Measurements from ENCODE around the gene NFATC1. TPM values are rescaled to one million over a fixed set of nuclear protein-coding genes. Genes with fewer than 3 reads are reported as not detected.
A peak's percentile ranks its signal among the peaks of the same experiment; 100 is the strongest.

NFATC1 gene
- total RNA-seq, 1 experiment from 2014 or later: 3.4 TPM

DNA sequence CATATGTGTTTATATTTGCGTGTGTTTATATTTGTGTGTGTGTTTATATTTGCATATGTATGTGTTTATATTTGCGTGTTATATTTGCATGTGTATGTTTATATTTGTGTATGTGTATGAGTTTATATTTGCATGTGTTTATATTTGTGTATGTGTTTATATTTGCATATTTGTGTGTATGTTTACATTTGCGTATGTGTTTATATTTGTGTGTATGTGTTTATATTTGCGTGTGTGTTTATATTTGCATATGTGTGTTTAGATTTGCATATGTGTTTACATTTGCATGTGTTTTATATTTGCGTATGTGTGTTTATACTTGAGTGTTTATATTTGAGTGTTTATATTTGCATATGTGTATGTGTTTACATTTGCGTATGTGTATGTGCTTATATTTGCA is 168.2 kb downstream of the NFATC1 start:
- Histone ChIP-seq H3K27ac (no peak overlapping the region), H3K36me3 (no peaks in the 10 kb centered on the region), H3K4me3 (no peak overlapping the region), H3K9me3 (replicated peaks) (no peaks in the 10 kb centered on the region), H3K27me3 (replicated peaks) (no peaks in the 10 kb centered on the region), H3K4me1 (replicated peaks) (peaks cover 60% of the 10 kb centered on the region)
- DNase-seq (ENCODE audit: low read depth in 1 of 2, low spot score in 2 of 2): no peak

- DNase-seq (ENCODE audit: low read depth in 1 of 2, low spot score in 2 of 2): no peak
- Histone ChIP-seq H3K27me3 (replicated peaks) (no peaks in the 10 kb centered on the region), H3K4me3 (no peak overlapping the region), H3K36me3 (no peaks in the 10 kb centered on the region), H3K9me3 (replicated peaks) (no peaks in the 10 kb centered on the region), H3K27ac (no peak overlapping the region), H3K4me1 (replicated peaks) (peaks cover 63% of the 10 kb centered on the region)
These were observed 168.7 kb downstream of the NFATC1 start for GRCh38 chr18:79564441-79564840.

DNA sequence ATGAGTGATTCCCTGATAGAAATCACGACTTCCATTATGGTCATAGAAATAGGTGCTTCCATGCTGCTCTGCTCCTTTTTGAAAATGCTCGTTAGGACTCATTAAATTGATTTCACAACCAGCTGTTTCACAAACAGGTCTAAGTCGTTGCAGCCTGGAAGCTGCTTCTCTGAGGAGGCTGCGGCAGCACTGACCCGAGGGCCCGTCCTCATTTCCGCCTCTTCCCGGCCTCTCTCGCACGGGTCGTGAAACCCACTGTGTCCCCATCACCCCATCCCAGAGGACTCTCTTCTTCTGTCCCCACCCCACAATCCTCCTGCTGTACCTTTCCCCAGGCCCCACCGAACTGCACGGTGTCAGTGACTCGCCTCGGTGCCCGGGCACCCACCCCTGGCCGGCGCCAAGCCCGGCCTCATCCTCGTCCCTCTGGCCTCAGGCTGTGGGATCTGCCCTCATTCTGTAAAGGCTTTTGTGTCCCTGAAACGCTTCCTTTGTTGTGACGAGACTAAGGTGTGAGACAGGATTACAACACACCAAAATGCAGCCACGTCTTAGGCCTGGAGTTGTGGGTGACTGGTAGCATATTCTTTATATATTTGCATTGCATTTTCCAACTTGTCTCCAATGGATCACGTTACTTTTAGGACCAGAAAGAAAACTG is 171.2 kb downstream of the NFATC1 start:
- Histone ChIP-seq H3K9me3 (replicated peaks) (no peaks in the 10 kb centered on the region), H3K4me1 (replicated peaks) (peaks cover 67% of the 10 kb centered on the region), H3K4me3 (no peak overlapping the region), H3K36me3 (no peaks in the 10 kb centered on the region), H3K27me3 (replicated peaks) (no peaks in the 10 kb centered on the region), H3K27ac (peak overlapping the region; percentile 86)
- DNase-seq (ENCODE audit: low read depth in 1 of 2, low spot score in 2 of 2): no peak

DNA sequence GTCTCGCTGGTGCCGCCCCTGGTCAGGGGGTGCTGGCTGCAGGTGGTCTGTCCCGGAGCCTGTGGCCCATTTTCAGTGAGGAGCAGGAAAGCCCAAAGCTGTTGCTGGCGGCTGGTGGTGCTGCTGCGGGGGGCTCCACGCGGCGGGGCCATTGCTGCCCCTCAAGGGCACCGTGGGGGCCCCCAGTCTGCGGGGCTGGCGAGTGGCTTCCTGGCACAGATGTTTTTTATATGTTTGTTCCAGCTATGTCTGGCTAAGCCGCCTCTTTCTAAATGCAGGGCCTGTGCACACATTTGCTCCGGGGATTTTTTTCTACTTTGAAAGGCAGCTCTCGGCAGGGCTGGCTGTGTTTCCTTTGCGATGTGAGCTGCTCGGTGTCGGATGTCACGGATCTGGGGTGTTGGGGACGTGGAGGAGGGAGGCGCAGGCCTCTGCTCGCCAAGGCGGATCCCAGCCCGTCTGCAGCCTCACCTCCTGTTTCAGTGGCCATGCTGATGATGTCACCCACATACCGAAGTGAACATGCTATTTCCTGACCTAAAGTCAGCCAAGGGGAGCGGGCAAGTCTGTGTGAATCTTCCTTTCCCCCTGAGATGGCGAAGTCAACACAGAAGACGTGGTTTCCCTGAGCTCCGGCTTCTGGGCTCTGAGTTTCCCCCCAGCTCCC is 171.9 kb downstream of the NFATC1 start:
- DNase-seq (ENCODE audit: low read depth in 1 of 2, low spot score in 2 of 2): peak; percentile 86 to 89
- Histone ChIP-seq H3K36me3 (no peaks in the 10 kb centered on the region), H3K27ac (peak overlapping the region; percentile 86), H3K4me3 (no peak overlapping the region), H3K4me1 (replicated peaks) (peaks cover 63% of the 10 kb centered on the region), H3K9me3 (replicated peaks) (peaks cover 1% of the 10 kb centered on the region; the same call in 1 of the 2 replicates), H3K27me3 (replicated peaks) (no peaks in the 10 kb centered on the region)

DNA sequence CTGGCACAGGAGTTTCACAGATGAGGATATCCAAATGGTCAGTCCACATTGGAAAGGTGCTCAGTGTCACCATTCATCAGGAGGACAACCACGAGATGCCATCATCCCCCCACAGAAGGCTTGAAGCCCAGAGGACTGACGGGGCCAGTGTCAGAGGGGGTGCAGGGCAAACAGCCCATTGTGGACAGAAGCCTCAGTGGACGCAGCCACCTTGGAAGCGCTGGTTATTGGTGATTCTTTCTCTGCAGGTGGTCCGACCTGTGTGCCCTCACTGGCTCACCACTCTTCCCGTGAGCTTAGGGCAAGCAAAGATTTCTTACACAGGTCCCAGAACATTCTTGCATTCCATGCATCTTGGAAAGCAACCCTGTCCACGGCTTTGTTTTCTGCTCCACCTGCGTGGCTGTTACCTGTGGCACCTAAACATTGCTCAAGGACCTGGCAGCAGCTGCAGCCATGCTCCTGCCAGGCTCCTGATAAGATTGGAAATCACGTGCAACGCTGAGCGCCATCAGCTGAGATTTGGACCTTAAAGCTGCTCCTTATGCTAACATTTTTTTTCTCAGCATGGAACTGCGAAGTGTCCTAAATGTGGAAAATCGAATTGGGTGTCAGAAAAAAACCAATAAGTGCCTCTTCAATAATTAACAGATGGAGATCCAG is 172.9 kb downstream of the NFATC1 start:
- Histone ChIP-seq H3K27ac (peak overlapping the region; percentile 86), H3K9me3 (replicated peaks) (peaks cover 9% of the 10 kb centered on the region), H3K36me3 (no peaks in the 10 kb centered on the region), H3K27me3 (replicated peaks) (no peaks in the 10 kb centered on the region), H3K4me3 (no peak overlapping the region), H3K4me1 (replicated peaks) (peaks cover 60% of the 10 kb centered on the region)
- peak in 1 of 2 experiments; percentile 30 for DNase-seq (ENCODE audit: low read depth in 1 of 2, low spot score in 2 of 2)

GRCh38 chr18:79569720-79570119 is 174.0 kb downstream of the NFATC1 start:
- H3K9me3 ChIP-seq (replicated peaks): peaks cover 13% of the 10 kb centered on the region
- no peak overlapping the region for H3K4me3 ChIP-seq
- H3K4me1 ChIP-seq (replicated peaks): peaks cover 54% of the 10 kb centered on the region
- peak in 1 of 2 experiments; percentile 34 for DNase-seq (ENCODE audit: low read depth in 1 of 2, low spot score in 2 of 2)
- no peaks in the 10 kb centered on the region for H3K36me3 ChIP-seq
- peak overlapping the region; percentile 79 for H3K27ac ChIP-seq
- H3K27me3 ChIP-seq (replicated peaks): no peaks in the 10 kb centered on the region

GRCh38 chr18:79570266-79571201 is 174.8 kb downstream of the NFATC1 start:
- Histone ChIP-seq H3K4me1 (replicated peaks) (peaks cover 52% of the 10 kb centered on the region), H3K27me3 (replicated peaks) (no peaks in the 10 kb centered on the region), H3K9me3 (replicated peaks) (peaks cover 13% of the 10 kb centered on the region), H3K4me3 (peak overlapping the region; percentile 16), H3K36me3 (no peaks in the 10 kb centered on the region), H3K27ac (peak overlapping the region; percentile 79)
- DNase-seq (ENCODE audit: low read depth in 1 of 2, low spot score in 2 of 2): peak; percentile 82 to 89

- Histone ChIP-seq H3K9me3 (replicated peaks) (peaks cover 13% of the 10 kb centered on the region), H3K27ac (peak overlapping the region; percentile 79), H3K36me3 (no peaks in the 10 kb centered on the region), H3K4me3 (no peak overlapping the region), H3K4me1 (replicated peaks) (peaks cover 60% of the 10 kb centered on the region), H3K27me3 (replicated peaks) (no peaks in the 10 kb centered on the region)
- DNase-seq (ENCODE audit: low read depth in 1 of 2, low spot score in 2 of 2): peak in 1 of 2 experiments; percentile 35
These were observed 175.7 kb downstream of the NFATC1 start for GRCh38 chr18:79571211-79572092.

DNA sequence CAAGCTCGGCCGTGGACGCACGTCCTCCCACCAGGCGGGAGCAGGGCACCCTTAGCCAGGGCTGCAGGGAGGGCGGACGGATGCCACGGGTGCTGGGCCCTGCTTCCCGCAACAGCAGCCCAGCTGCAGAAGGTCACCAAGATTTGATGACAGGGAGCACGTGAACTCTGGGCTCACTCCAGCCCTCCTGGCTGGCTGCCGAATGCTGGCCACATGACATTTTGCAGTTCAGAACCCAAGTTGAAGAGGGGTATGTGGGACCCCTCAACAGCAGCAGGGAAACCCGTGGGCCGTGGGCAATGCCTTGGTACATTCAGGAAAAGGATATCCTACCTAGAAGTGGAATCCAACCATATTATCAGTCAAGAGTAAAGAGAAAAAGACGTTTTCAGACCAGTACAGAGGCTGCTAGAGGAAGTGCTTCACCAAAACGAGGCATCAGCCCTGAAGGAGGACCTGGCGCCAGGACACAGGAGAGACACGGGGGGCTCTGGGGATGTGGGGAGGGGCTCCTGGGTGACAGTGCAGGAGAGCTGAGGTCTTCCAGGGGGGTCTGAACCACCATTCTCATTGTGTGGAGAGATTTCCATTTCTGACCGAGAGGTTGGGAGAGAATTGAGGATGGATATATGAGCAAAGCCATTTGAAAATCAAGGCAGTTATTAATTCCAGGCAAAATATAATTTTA is 176.5 kb downstream of the NFATC1 start:
- Histone ChIP-seq H3K27ac (no peak overlapping the region), H3K27me3 (replicated peaks) (no peaks in the 10 kb centered on the region), H3K4me3 (no peak overlapping the region), H3K9me3 (replicated peaks) (peaks cover 13% of the 10 kb centered on the region), H3K4me1 (replicated peaks) (peaks cover 64% of the 10 kb centered on the region), H3K36me3 (no peaks in the 10 kb centered on the region)
- no peak for DNase-seq (ENCODE audit: low read depth in 1 of 2, low spot score in 2 of 2)

DNA sequence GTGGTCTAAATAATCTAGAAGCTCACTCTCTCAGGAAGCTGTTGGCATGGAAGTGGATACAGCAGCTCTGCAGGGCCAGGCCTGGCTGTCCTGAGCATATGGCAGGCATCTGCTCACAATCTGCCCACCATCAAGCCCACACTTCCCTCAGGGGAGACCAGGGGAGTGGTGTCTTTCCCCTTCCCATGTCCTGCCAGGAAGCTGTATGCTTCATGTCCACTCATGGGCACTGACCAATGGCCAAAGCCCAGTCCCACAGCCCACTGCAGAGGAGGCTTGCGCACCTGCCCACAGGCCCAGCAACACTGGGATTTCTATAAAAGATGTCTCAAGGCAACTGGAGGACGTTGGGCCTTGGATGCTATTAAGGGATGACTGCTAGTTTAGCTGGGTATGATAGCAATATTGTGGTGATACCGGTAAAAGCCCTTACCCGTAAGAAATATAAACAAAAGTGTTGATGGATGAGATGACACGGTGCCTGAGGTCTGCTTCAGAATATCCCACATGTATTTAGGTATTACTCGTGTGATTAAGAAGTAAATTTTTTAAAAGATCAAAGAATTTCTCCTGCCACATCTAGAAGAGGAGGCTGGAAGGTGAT is 177.2 kb downstream of the NFATC1 start:
- peaks cover 64% of the 10 kb centered on the region for H3K4me1 ChIP-seq (replicated peaks)
- H3K4me3 ChIP-seq: no peak overlapping the region
- peak in 1 of 2 experiments; percentile 35 for DNase-seq (ENCODE audit: low read depth in 1 of 2, low spot score in 2 of 2)
- no peaks in the 10 kb centered on the region for H3K36me3 ChIP-seq
- peaks cover 13% of the 10 kb centered on the region for H3K9me3 ChIP-seq (replicated peaks)
- H3K27me3 ChIP-seq (replicated peaks): no peaks in the 10 kb centered on the region
- no peak overlapping the region for H3K27ac ChIP-seq

GRCh38 chr18:79573921-79574491 is 178.3 kb downstream of the NFATC1 start:
- Histone ChIP-seq H3K27me3 (replicated peaks) (no peaks in the 10 kb centered on the region), H3K27ac (no peak overlapping the region), H3K9me3 (replicated peaks) (peaks cover 13% of the 10 kb centered on the region), H3K36me3 (no peaks in the 10 kb centered on the region), H3K4me3 (no peak overlapping the region), H3K4me1 (replicated peaks) (peaks cover 57% of the 10 kb centered on the region)
- DNase-seq (ENCODE audit: low read depth in 1 of 2, low spot score in 2 of 2): peak in 1 of 2 experiments; percentile 37
